HepG2 (cell line): Measurements from ENCODE around the gene S100A6. TPM values are rescaled to one million over a fixed set of nuclear protein-coding genes. Genes with fewer than 3 reads are reported as not detected.
A peak's percentile ranks its signal among the peaks of the same experiment; 100 is the strongest.

Experiments
- ARNTL ChIP-seq: sonication (generic); formaldehyde crosslinking; IDR thresholded peaks from 2 replicates; pipeline ENCODE4 v1.4.0; 2020; ENCODE audit warnings: mild to moderate bottlenecking, missing genetic modification reagents
- CCAR2 ChIP-seq: fragments of 200-400 bp; formaldehyde crosslinking; optimal IDR thresholded peaks from 2 replicates; pipeline ENCODE3; 2018; ENCODE audit warnings: low read depth, mild to moderate bottlenecking, low read length, moderate library complexity
- FOXO1 ChIP-seq: sonication (generic); formaldehyde crosslinking; IDR thresholded peaks from 2 replicates; pipeline ENCODE4 v1.4.0; 2020; ENCODE audit warnings: missing genetic modification reagents
- MBD4 ChIP-seq: IDR thresholded peaks from 2 replicates; pipeline ENCODE4 v1.6.1; 2012; ENCODE audit warnings: low read length, inconsistent platforms, borderline replicate concordance
- NR2C2 ChIP-seq: sonication (generic); formaldehyde crosslinking; IDR thresholded peaks from 2 replicates; pipeline ENCODE4 v1.4.0; 2020; ENCODE audit warnings: missing genetic modification reagents, mild to moderate bottlenecking, moderate library complexity, borderline replicate concordance
- PHF21A ChIP-seq: sonication (generic); formaldehyde crosslinking; IDR thresholded peaks from 2 replicates; pipeline ENCODE4 v1.5.0; 2020; ENCODE audit warnings: mild to moderate bottlenecking, missing genetic modification reagents
- PHF5A ChIP-seq: IDR thresholded peaks from one replicate; pipeline ENCODE4 v1.6.1; 2018; ENCODE audit warnings: low read depth, missing genetic modification reagents; ENCODE audit not compliant: unreplicated experiment
- SNAPC2 ChIP-seq: sonication (generic); formaldehyde crosslinking; IDR thresholded peaks from 2 replicates; pipeline ENCODE4 v1.8.1; 2022; ENCODE audit warnings: mild to moderate bottlenecking, missing genetic modification reagents
- TOPORS ChIP-seq: sonication (generic); formaldehyde crosslinking; IDR thresholded peaks from 2 replicates; pipeline ENCODE4 v1.8.0; 2023; ENCODE audit warnings: mild to moderate bottlenecking, missing genetic modification reagents
- XBP1 ChIP-seq: sonication (generic); formaldehyde crosslinking; IDR thresholded peaks from 2 replicates; pipeline ENCODE4 v1.5.0; 2020; ENCODE audit warnings: missing genetic modification reagents
- ZNF12 ChIP-seq: sonication (generic); formaldehyde crosslinking; IDR thresholded peaks from 2 replicates; pipeline ENCODE4 v1.5.0; 2020; ENCODE audit warnings: missing genetic modification reagents
- ZNF224 ChIP-seq: sonication (generic); formaldehyde crosslinking; IDR thresholded peaks from 2 replicates; pipeline ENCODE4 v1.5.0; 2020; ENCODE audit warnings: mild to moderate bottlenecking, missing genetic modification reagents
- ZNF256 ChIP-seq: sonication (generic); formaldehyde crosslinking; conservative IDR thresholded peaks from 2 replicates; pipeline ENCODE4 v1.4.0; 2020; ENCODE audit warnings: missing genetic modification reagents
- ZNF460 ChIP-seq: sonication (generic); formaldehyde crosslinking; IDR thresholded peaks from 2 replicates; pipeline ENCODE4 v1.5.1; 2020; ENCODE audit warnings: missing genetic modification reagents, mild to moderate bottlenecking, borderline replicate concordance
- ZNF484 ChIP-seq: sonication (generic); formaldehyde crosslinking; IDR thresholded peaks from 2 replicates; pipeline ENCODE4 v1.5.1; 2020; ENCODE audit warnings: mild to moderate bottlenecking, low read depth, missing genetic modification reagents, borderline replicate concordance
- ZNF589 ChIP-seq: sonication (generic); formaldehyde crosslinking; conservative IDR thresholded peaks from 2 replicates; pipeline ENCODE4 v1.8.0; 2022; ENCODE audit warnings: mild to moderate bottlenecking, moderate library complexity, missing genetic modification reagents
- ZNF761 ChIP-seq: sonication (generic); formaldehyde crosslinking; conservative IDR thresholded peaks from 2 replicates; pipeline ENCODE4 v1.4.0; 2020; ENCODE audit warnings: mild to moderate bottlenecking, missing genetic modification reagents
- ZNF788 ChIP-seq: sonication (generic); formaldehyde crosslinking; IDR thresholded peaks from 2 replicates; pipeline ENCODE4 v1.5.0; 2020; ENCODE audit warnings: mild to moderate bottlenecking, missing genetic modification reagents, borderline replicate concordance
- ZNF891 ChIP-seq: sonication (generic); formaldehyde crosslinking; IDR thresholded peaks from 2 replicates; pipeline ENCODE4 v1.5.0; 2020; ENCODE audit warnings: mild to moderate bottlenecking, missing genetic modification reagents
- polyA plus RNA-seq, 8 experiments: library from polyadenylated mRNA; depleted of rRNA in 3 of 8; stranded (reverse) in 7 of 8; unstranded in 1 of 8; fragments of >200 nt; fragmentation: Illumina TruSeq in 4 of 8; extraction: Trizol in 4 of 8; gene quantifications; 2 replicates each; pipeline versions ENCODE4 v1.2.1 to v1.2.3, GENCODE V29; 2011 to 2016; ENCODE audit warnings: low read depth in 4 of 8, missing spikeins in 1 of 8, mixed read lengths in 1 of 8; ENCODE audit not compliant: insufficient read depth in 1 of 8
- total RNA-seq, 5 experiments: library from RNA; depleted of rRNA; stranded (reverse); fragments of >200 nt; fragmentation: Illumina TruSeq; extraction: Trizol; gene quantifications; 2 replicates each; pipeline ENCODE4 v1.2.3, GENCODE V29; 2016; ENCODE audit warnings: low read depth in 1 of 5
- TF ChIP-seq, protein P1 (sequence below): sonication (generic); formaldehyde crosslinking; IDR thresholded peaks from 2 replicates; pipeline ENCODE4 v1.4.0; 2020; ENCODE audit warnings: missing genetic modification reagents
- TF ChIP-seq, protein P2 (sequence below): sonication (generic); formaldehyde crosslinking; IDR thresholded peaks from 2 replicates; pipeline ENCODE4 v1.8.0; 2022; ENCODE audit warnings: mild to moderate bottlenecking, missing genetic modification reagents; ENCODE audit not compliant: insufficient replicate concordance
- TF ChIP-seq, protein P3 (sequence below): sonication (generic); formaldehyde crosslinking; IDR thresholded peaks from 2 replicates; pipeline ENCODE4 v1.4.0; 2020; ENCODE audit warnings: mild to moderate bottlenecking, missing genetic modification reagents

Gene S100A6
- total and polyA plus RNA-seq, 2 of the 13 experiments (the other 11 are each of a cell fraction or from before 2014, with no cell fraction given), result 72.9 to 85.0 TPM

DNA sequence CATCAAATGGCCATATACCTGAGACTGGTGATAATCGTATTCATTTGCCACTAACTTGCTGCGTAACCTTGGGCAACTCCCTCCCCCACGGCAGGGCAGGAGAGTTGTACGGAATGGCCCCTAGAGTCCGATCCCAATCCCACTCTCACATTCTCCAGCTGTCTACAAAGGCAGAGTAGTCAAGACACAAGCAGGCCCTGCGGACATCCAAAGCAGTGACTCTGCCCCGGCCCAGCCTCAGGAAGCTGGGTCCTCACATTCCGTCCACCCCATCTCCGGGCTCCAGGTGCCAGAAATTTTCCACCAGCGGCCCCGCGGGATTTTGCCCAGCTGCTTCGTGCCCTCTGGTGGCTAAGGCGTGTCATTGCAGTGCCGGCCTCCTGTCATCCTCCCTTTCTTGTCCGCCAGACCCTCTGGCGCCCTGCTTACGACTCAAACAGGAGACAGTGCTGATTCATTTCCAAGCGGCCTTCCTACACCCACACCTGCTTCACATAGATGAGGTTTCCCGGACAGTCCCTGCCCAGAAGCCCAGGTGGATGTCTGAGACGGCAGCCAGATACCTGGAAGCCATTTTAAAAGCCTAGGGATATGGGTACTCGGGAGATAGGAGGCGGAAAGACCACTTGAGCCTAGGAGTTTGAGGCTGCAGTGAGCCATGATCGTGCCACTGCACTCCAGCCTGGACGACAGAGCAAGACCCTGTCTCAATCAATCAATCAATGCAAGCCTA lies 32.7 kb upstream of the S100A6 start (continued):
- TF ChIP-seq, protein P1, sequence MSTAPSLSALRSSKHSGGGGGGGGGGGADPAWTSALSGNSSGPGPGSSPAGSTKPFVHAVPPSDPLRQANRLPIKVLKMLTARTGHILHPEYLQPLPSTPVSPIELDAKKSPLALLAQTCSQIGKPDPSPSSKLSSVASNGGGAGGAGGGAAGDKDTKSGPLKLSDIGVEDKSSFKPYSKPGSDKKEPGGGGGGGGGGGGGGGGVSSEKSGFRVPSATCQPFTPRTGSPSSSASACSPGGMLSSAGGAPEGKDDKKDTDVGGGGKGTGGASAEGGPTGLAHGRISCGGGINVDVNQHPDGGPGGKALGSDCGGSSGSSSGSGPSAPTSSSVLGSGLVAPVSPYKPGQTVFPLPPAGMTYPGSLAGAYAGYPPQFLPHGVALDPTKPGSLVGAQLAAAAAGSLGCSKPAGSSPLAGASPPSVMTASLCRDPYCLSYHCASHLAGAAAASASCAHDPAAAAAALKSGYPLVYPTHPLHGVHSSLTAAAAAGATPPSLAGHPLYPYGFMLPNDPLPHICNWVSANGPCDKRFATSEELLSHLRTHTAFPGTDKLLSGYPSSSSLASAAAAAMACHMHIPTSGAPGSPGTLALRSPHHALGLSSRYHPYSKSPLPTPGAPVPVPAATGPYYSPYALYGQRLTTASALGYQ (CRISPR knock-in tag), result no peak
- no peak for TF ChIP-seq ZNF589
- TF ChIP-seq ZNF484 (CRISPR knock-in tag), result no peak
- no peak for TF ChIP-seq ZNF788 (CRISPR knock-in tag)
- no peak for TF ChIP-seq ZNF460 (CRISPR knock-in tag)
- TF ChIP-seq TOPORS (CRISPR knock-in tag), result no peak
- TF ChIP-seq, protein P2, sequence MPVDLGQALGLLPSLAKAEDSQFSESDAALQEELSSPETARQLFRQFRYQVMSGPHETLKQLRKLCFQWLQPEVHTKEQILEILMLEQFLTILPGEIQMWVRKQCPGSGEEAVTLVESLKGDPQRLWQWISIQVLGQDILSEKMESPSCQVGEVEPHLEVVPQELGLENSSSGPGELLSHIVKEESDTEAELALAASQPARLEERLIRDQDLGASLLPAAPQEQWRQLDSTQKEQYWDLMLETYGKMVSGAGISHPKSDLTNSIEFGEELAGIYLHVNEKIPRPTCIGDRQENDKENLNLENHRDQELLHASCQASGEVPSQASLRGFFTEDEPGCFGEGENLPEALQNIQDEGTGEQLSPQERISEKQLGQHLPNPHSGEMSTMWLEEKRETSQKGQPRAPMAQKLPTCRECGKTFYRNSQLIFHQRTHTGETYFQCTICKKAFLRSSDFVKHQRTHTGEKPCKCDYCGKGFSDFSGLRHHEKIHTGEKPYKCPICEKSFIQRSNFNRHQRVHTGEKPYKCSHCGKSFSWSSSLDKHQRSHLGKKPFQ (CRISPR knock-in tag), result no peak
- TF ChIP-seq XBP1, result no peak
- TF ChIP-seq MBD4, result no peak
- TF ChIP-seq PHF5A (CRISPR knock-in tag), result no peak
- no peak for TF ChIP-seq ZNF256 (CRISPR knock-in tag)
- TF ChIP-seq ZNF891 (CRISPR knock-in tag), result peak; percentile 52; the same call in 1 of the 2 replicates
- TF ChIP-seq ARNTL (CRISPR knock-in tag), result peak; percentile 39; the same call in 1 of the 2 replicates
- TF ChIP-seq NR2C2 (CRISPR knock-in tag), result no peak
- TF ChIP-seq FOXO1, result 0 out of 2 replicates have a peak, but pooled peaks have one; percentile 27
- no peak; the same call in 1 of the 2 replicates for TF ChIP-seq PHF21A (CRISPR knock-in tag)
- no peak for TF ChIP-seq ZNF761 (CRISPR knock-in tag)
- no peak for TF ChIP-seq SNAPC2 (CRISPR knock-in tag)
- TF ChIP-seq ZNF224 (CRISPR knock-in tag), result no peak
- TF ChIP-seq CCAR2, result no peak
- no peak for TF ChIP-seq ZNF12 (CRISPR knock-in tag)
- TF ChIP-seq, protein P3, sequence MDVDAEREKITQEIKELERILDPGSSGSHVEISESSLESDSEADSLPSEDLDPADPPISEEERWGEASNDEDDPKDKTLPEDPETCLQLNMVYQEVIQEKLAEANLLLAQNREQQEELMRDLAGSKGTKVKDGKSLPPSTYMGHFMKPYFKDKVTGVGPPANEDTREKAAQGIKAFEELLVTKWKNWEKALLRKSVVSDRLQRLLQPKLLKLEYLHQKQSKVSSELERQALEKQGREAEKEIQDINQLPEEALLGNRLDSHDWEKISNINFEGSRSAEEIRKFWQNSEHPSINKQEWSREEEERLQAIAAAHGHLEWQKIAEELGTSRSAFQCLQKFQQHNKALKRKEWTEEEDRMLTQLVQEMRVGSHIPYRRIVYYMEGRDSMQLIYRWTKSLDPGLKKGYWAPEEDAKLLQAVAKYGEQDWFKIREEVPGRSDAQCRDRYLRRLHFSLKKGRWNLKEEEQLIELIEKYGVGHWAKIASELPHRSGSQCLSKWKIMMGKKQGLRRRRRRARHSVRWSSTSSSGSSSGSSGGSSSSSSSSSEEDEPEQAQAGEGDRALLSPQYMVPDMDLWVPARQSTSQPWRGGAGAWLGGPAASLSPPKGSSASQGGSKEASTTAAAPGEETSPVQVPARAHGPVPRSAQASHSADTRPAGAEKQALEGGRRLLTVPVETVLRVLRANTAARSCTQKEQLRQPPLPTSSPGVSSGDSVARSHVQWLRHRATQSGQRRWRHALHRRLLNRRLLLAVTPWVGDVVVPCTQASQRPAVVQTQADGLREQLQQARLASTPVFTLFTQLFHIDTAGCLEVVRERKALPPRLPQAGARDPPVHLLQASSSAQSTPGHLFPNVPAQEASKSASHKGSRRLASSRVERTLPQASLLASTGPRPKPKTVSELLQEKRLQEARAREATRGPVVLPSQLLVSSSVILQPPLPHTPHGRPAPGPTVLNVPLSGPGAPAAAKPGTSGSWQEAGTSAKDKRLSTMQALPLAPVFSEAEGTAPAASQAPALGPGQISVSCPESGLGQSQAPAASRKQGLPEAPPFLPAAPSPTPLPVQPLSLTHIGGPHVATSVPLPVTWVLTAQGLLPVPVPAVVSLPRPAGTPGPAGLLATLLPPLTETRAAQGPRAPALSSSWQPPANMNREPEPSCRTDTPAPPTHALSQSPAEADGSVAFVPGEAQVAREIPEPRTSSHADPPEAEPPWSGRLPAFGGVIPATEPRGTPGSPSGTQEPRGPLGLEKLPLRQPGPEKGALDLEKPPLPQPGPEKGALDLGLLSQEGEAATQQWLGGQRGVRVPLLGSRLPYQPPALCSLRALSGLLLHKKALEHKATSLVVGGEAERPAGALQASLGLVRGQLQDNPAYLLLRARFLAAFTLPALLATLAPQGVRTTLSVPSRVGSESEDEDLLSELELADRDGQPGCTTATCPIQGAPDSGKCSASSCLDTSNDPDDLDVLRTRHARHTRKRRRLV (CRISPR knock-in tag), result no peak
